Measurements from ENCODE around the gene CAMK2D.

Gene CAMK2D

DNA sequence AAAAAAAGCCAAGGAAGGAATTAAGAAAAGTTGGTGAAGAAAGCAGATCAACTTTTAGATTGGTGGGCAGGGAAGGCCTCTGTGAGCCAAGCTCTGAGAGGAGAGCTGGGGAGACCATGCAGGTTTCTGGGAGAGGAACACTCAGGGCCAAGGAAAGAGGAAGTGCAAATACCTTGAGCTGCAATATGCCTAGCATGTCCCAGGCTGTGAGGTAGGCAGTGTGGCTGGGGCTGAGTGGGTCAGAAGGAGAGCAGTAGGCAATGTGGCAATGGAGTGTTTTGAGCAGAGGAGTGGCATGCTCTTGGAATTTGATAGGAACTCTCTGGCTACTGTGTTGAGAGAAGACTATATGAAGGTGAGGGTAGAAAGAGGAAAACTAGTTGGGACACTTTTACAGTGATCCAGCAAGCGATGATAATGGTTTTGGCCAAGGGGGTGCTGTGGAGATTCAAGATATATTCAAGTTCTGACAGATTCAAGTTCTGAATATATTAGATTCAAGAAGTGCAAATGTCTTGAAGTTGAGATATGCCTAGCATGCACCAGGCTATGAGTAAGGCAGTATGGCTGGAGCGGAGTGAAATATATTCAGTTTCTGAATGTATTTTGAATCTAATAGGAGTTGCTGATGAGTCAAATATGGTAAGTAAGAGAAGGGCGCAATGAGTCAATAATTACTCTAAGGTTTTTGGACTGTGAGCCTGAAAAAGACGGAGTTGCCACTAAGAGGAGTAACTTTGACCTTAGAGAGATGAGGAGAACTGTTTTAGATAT lies 172.5 kb downstream of the CAMK2D start:
- no peak overlapping the region for H3K4me3 ChIP-seq (ENCODE audit: severe bottlenecking)
- DNase-seq (ENCODE audit: low spot score) (no peak), ATAC-seq (ENCODE audit: low read depth) (no peak)

GRCh38 chr4:113587640-113588275 lies 173.8 kb downstream of the CAMK2D start:
- Histone ChIP-seq H3K4me1 (ENCODE audit: insufficient read depth, poor library complexity, severe bottlenecking) (no peaks in the 10 kb centered on the region), H3K36me3 (ENCODE audit: low read depth) (no peaks in the 10 kb centered on the region), H3K9me3 (ENCODE audit: severe bottlenecking) (no peaks in the 10 kb centered on the region), H3K4me3 (ENCODE audit: severe bottlenecking) (no peak overlapping the region), H3K27me3 (ENCODE audit: insufficient read depth, poor library complexity, severe bottlenecking) (no peaks in the 10 kb centered on the region), H3K27ac (ENCODE audit: poor library complexity, severe bottlenecking) (no peak overlapping the region)
- ATAC-seq (ENCODE audit: low read depth) (no peak), DNase-seq (ENCODE audit: low spot score) (no peak)
- TF ChIP-seq, protein P1, sequence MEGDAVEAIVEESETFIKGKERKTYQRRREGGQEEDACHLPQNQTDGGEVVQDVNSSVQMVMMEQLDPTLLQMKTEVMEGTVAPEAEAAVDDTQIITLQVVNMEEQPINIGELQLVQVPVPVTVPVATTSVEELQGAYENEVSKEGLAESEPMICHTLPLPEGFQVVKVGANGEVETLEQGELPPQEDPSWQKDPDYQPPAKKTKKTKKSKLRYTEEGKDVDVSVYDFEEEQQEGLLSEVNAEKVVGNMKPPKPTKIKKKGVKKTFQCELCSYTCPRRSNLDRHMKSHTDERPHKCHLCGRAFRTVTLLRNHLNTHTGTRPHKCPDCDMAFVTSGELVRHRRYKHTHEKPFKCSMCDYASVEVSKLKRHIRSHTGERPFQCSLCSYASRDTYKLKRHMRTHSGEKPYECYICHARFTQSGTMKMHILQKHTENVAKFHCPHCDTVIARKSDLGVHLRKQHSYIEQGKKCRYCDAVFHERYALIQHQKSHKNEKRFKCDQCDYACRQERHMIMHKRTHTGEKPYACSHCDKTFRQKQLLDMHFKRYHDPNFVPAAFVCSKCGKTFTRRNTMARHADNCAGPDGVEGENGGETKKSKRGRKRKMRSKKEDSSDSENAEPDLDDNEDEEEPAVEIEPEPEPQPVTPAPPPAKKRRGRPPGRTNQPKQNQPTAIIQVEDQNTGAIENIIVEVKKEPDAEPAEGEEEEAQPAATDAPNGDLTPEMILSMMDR (IDR thresholded peaks at IDR 0.05; ENCODE audit: poor library complexity, severe bottlenecking): no peak

More for the DNA sequence above, 172.5 kb downstream of the CAMK2D start:
- no peaks in the 10 kb centered on the region for H3K4me1 ChIP-seq (ENCODE audit: insufficient read depth, poor library complexity, severe bottlenecking)
- no peak overlapping the region for H3K27ac ChIP-seq (ENCODE audit: poor library complexity, severe bottlenecking)
- H3K36me3 ChIP-seq (ENCODE audit: low read depth): no peaks in the 10 kb centered on the region
- H3K27me3 ChIP-seq (ENCODE audit: insufficient read depth, poor library complexity, severe bottlenecking): no peaks in the 10 kb centered on the region
- H3K9me3 ChIP-seq (ENCODE audit: severe bottlenecking): no peaks in the 10 kb centered on the region
- TF ChIP-seq, protein P1 (IDR thresholded peaks at IDR 0.05; ENCODE audit: poor library complexity, severe bottlenecking): no peak

GRCh38 chr4:113587156-113587555 lies 174.4 kb downstream of the CAMK2D start:
- ATAC-seq (ENCODE audit: low read depth): no peak

GRCh38 chr4:113586072-113586471 lies 175.5 kb downstream of the CAMK2D start:
- Histone ChIP-seq H3K4me1 (ENCODE audit: insufficient read depth, poor library complexity, severe bottlenecking) (no peaks in the 10 kb centered on the region), H3K4me3 (ENCODE audit: severe bottlenecking) (no peak overlapping the region), H3K9me3 (ENCODE audit: severe bottlenecking) (no peaks in the 10 kb centered on the region), H3K27ac (ENCODE audit: poor library complexity, severe bottlenecking) (no peak overlapping the region), H3K36me3 (ENCODE audit: low read depth) (no peaks in the 10 kb centered on the region), H3K27me3 (ENCODE audit: insufficient read depth, poor library complexity, severe bottlenecking) (no peaks in the 10 kb centered on the region)
- no peak for DNase-seq (ENCODE audit: low spot score)
- no peak for ATAC-seq (ENCODE audit: low read depth)
- TF ChIP-seq, protein P1 (IDR thresholded peaks at IDR 0.05; ENCODE audit: poor library complexity, severe bottlenecking): no peak

More at GRCh38 chr4:113587156-113587555, 174.4 kb downstream of the CAMK2D start:
- no peak for DNase-seq (ENCODE audit: low spot score)
- no peak overlapping the region for H3K4me3 ChIP-seq (ENCODE audit: severe bottlenecking)
- TF ChIP-seq, protein P1 (IDR thresholded peaks at IDR 0.05; ENCODE audit: poor library complexity, severe bottlenecking): no peak
- no peaks in the 10 kb centered on the region for H3K9me3 ChIP-seq (ENCODE audit: severe bottlenecking)
- H3K36me3 ChIP-seq (ENCODE audit: low read depth): no peaks in the 10 kb centered on the region
- no peaks in the 10 kb centered on the region for H3K27me3 ChIP-seq (ENCODE audit: insufficient read depth, poor library complexity, severe bottlenecking)
- H3K27ac ChIP-seq (ENCODE audit: poor library complexity, severe bottlenecking): no peak overlapping the region
- H3K4me1 ChIP-seq (ENCODE audit: insufficient read depth, poor library complexity, severe bottlenecking): no peaks in the 10 kb centered on the region

All from RWPE2 (cell line).